Ovary (tissue), 9 donors: ENCODE results near the gene GPC6. TPM values are rescaled to one million over a fixed set of nuclear protein-coding genes. Genes with fewer than 3 reads are reported as not detected.

Experiments
- DNase-seq, 5 donors: peaks; one replicate each; pipeline ENCODE4 v3.0.0-alpha.2; 2019 to 2020
- H3K27ac ChIP-seq, 2 donors: fragments of 200-600 bp; one replicate each; pipeline versions ENCODE4 v1.5.1 to v1.8.0; 2019 to 2022
- H3K27me3 ChIP-seq: fragments of 200-600 bp; one replicate; pipeline ENCODE4 v1.8.0; 2022
- H3K36me3 ChIP-seq: fragments of 200-600 bp; sonication (generic); one replicate; pipeline ENCODE4 v1.5.1; 2019
- H3K4me1 ChIP-seq: one replicate; pipeline ENCODE4 v1.8.1; 2013; ENCODE audit warnings: mild to moderate bottlenecking, moderate library complexity; ENCODE audit not compliant: insufficient read depth
- H3K4me3 ChIP-seq: fragments of 200-600 bp; sonication (generic); one replicate; pipeline ENCODE4 v1.5.1; 2017
- H3K9me3 ChIP-seq, 2 donors: fragments of 200-600 bp in 1 of 2; sonication (generic) in 1 of 2; one replicate each; pipeline versions ENCODE4 v1.5.1 to v1.8.1; 2013 to 2019; ENCODE audit warnings: mild to moderate bottlenecking in 1 of 2, moderate library complexity in 1 of 2
- CTCF ChIP-seq, 3 donors: fragments of 450-650 bp in 2 of 3; fragments of 200-600 bp in 1 of 3; IDR thresholded peaks; one replicate each; pipeline versions ENCODE4 v1.5.1 to v1.8.0; 2016 to 2022; ENCODE audit warnings: antibody characterized with exemption in 3 of 3, mild to moderate bottlenecking in 1 of 3
- EP300 ChIP-seq: sonication (generic); formaldehyde crosslinking; IDR thresholded peaks from one replicate; pipeline ENCODE4 v1.6.1; 2017; ENCODE audit warnings: antibody characterized with exemption
- POLR2A ChIP-seq: fragments of 450-650 bp; IDR thresholded peaks from one replicate; pipeline ENCODE4 v1.6.1; 2017; ENCODE audit warnings: antibody characterized with exemption, mild to moderate bottlenecking, moderate library complexity
- WGBS, 3 donors: extraction: QIAGEN DNeasy Blood & Tissue Kit in 1 of 3; methylation state at CpG; one replicate each; pipeline versions ENCODE4 v1.1.5 to v1.1.7; 2013 to 2017; 5-methylcytosine and 5-hydroxymethylcytosine counted together
- intact Hi-C, 4 donors: fragments of 100-400 bp; cut with DNase I; formaldehyde crosslinking; loops; one replicate each; pipeline versions ENCODE4 v1.11.0 to v1.15.1; 2022 to 2023
- polyA plus RNA-seq, 2 donors: library from polyadenylated mRNA; stranded (reverse); fragments of 200-250 nt in 1 of 2; fragments of 350-450 nt in 1 of 2; fragmentation: Illumina TruSeq in 1 of 2; extraction: RNeasy Lipid Tissue Mini Kit (QIAGEN cat#74804) in 1 of 2; gene quantifications; one replicate each; pipeline ENCODE4 v1.2.3, GENCODE V29; 2013 to 2014
- total RNA-seq, 7 donors: library from RNA; depleted of rRNA in 2 of 7; stranded (reverse); fragments of >200 nt in 2 of 7; fragmentation: NEBNext Ultra II Directional in 3 of 7; extraction: Animal tissue kit (Norgen Biotek cat#: 25700) in 3 of 7; gene quantifications; one replicate each; pipeline versions ENCODE4 v1.1.0 to v1.2.4, GENCODE V29; 2016 to 2023
- donor health status: DM: no; HTN: no; CAD: no; lungs with moderate emphysema.
- donor health status: DM: no; HTN: no; CAD: no.
- donor health status: Bipolar disorder and iron deficiency.
- donor health status: DM: yes; HTN: yes; CAD: no.
- donor health status: DM: no; HTN: no; CAD: no.
- donor health status: DM: yes; HTN: yes; CAD: no.

Gene GPC6
- total and polyA plus RNA-seq, 9 donors, result 4.3 to 22.3 (median 17.9) TPM

GRCh38 chr13:93957371-93957770 lies 730.8 kb downstream of the GPC6 start:
- peaks cover 5% of the 10 kb centered on the region for H3K4me1 ChIP-seq
- WGBS, 3 donors, result 96 to 99% (median 96%) methylated on average over 2 of the region's 2 CpGs
- no peak for DNase-seq
- TF ChIP-seq POLR2A (no peak), CTCF (IDR thresholded peaks at IDR 0.05) (no peak)
- intact Hi-C loops, result no loop called here
- H3K36me3 ChIP-seq, result no peaks in the 10 kb centered on the region
- no peaks in the 10 kb centered on the region for H3K27me3 ChIP-seq
- H3K9me3 ChIP-seq, result no peaks in the 10 kb centered on the region
- H3K4me3 ChIP-seq, result no peak overlapping the region
- H3K27ac ChIP-seq, result no peak overlapping the region

- WGBS, 3 donors, result 84 to 90% (median 89%) methylated on average over 10 of the region's 10 CpGs
- Histone ChIP-seq H3K4me1 (peaks cover 5% of the 10 kb centered on the region), H3K27me3 (no peaks in the 10 kb centered on the region), H3K27ac (no peak overlapping the region), H3K9me3 (no peaks in the 10 kb centered on the region), H3K4me3 (no peak overlapping the region), H3K36me3 (no peaks in the 10 kb centered on the region)
- DNase-seq, result no peak
- TF ChIP-seq POLR2A, result no peak
- TF ChIP-seq EP300, result no peak
- TF ChIP-seq CTCF (IDR thresholded peaks at IDR 0.05), result no peak
- intact Hi-C loops, result no loop called here
These were observed 733.4 kb downstream of the GPC6 start for GRCh38 chr13:93959796-93960533.

- intact Hi-C loops, result no loop called here
- Histone ChIP-seq H3K36me3 (no peaks in the 10 kb centered on the region), H3K4me3 (no peak overlapping the region), H3K27ac (no peak overlapping the region), H3K27me3 (no peaks in the 10 kb centered on the region), H3K4me1 (no peaks in the 10 kb centered on the region), H3K9me3 (no peaks in the 10 kb centered on the region)
- no peak for DNase-seq
- 23 to 48% (median 29%) methylated on average over 6 of the region's 6 CpGs for WGBS, 3 donors
- no peak for TF ChIP-seq EP300
- no peak for TF ChIP-seq POLR2A
- TF ChIP-seq CTCF (IDR thresholded peaks at IDR 0.05), result no peak
These were observed 736.9 kb downstream of the GPC6 start for GRCh38 chr13:93963266-93964145.

- intact Hi-C loops, result no loop called here
- Histone ChIP-seq H3K4me3 (no peak overlapping the region), H3K27ac (no peak overlapping the region), H3K36me3 (no peaks in the 10 kb centered on the region), H3K27me3 (no peaks in the 10 kb centered on the region), H3K4me1 (no peaks in the 10 kb centered on the region), H3K9me3 (no peaks in the 10 kb centered on the region)
- 79 to 90% (median 81%) methylated on average over 2 of the region's 2 CpGs for WGBS, 3 donors
- DNase-seq, result no peak
- TF ChIP-seq POLR2A (no peak), EP300 (no peak), CTCF (IDR thresholded peaks at IDR 0.05) (no peak)
These were observed 737.5 kb downstream of the GPC6 start for GRCh38 chr13:93964146-93964512.
